H1 (cell line): ENCODE results near the gene PIP5K1C. TPM values are rescaled to one million over a fixed set of nuclear protein-coding genes. Genes with fewer than 3 reads are reported as not detected.

ENCODE experiments used
- KDM4A ChIP-seq: IDR thresholded peaks from one replicate; pipeline ENCODE4 v1.7.1; 2012; ENCODE audit warnings: low read depth, mild to moderate bottlenecking, moderate library complexity, low read length, inconsistent platforms; ENCODE audit not compliant: severe bottlenecking
- NRF1 ChIP-seq: IDR thresholded peaks from 2 replicates; pipeline ENCODE4 v1.6.1; 2011; ENCODE audit warnings: mild to moderate bottlenecking, low read depth, low read length, improper control_type of control experiment
- SAP30 ChIP-seq: fragments of 300-600 bp; sonication (generic); IDR thresholded peaks from 2 replicates; pipeline ENCODE4 v1.7.1; 2012; ENCODE audit warnings: low read length, moderate library complexity, mild to moderate bottlenecking, inconsistent platforms; ENCODE audit not compliant: insufficient read depth, insufficient replicate concordance
- polyA plus RNA-seq, 7 experiments: library from polyadenylated mRNA; depleted of rRNA in 3 of 7; stranded (reverse) in 5 of 7; unstranded in 2 of 7; fragments of >200 nt in 5 of 7; fragments of 200-250 nt in 2 of 7; gene quantifications; 1 replicate in 5 of 7; 2 replicates in 1 of 7; 4 replicates in 1 of 7; pipeline versions ENCODE4 v1.2.1 to v1.2.3, GENCODE V29; 2011 to 2013; ENCODE audit warnings: missing spikeins in 2 of 7, mixed read lengths in 2 of 7
- total RNA-seq: library from RNA; stranded (reverse); fragmentation: NEBNext Ultra II Directional; extraction: Animal tissue kit (Norgen Biotek cat#: 25700); gene quantifications from 2 replicates; pipeline ENCODE4 v1.2.1, GENCODE V29; 2021
- TF ChIP-seq, protein P1 (sequence below): fragments of 300-600 bp; sonication (generic); IDR thresholded peaks from 2 replicates; pipeline ENCODE4 v1.7.1; 2012; ENCODE audit warnings: low read length, moderate library complexity, mild to moderate bottlenecking, inconsistent platforms; ENCODE audit not compliant: insufficient replicate concordance
- TF ChIP-seq, protein P2 (sequence below): IDR thresholded peaks from 2 replicates; pipeline ENCODE4 v1.6.1; 2011; ENCODE audit warnings: low read length, improper control_type of control experiment
- TF ChIP-seq, protein P3 (sequence below): IDR thresholded peaks from 2 replicates; pipeline ENCODE4 v1.6.1; 2012; ENCODE audit warnings: inconsistent platforms

Gene PIP5K1C
- total and polyA plus RNA-seq, 2 of the 8 experiments (the other 6 are each of a cell fraction or from before 2014, with no cell fraction given) = 10.6 to 32.9 TPM

DNA sequence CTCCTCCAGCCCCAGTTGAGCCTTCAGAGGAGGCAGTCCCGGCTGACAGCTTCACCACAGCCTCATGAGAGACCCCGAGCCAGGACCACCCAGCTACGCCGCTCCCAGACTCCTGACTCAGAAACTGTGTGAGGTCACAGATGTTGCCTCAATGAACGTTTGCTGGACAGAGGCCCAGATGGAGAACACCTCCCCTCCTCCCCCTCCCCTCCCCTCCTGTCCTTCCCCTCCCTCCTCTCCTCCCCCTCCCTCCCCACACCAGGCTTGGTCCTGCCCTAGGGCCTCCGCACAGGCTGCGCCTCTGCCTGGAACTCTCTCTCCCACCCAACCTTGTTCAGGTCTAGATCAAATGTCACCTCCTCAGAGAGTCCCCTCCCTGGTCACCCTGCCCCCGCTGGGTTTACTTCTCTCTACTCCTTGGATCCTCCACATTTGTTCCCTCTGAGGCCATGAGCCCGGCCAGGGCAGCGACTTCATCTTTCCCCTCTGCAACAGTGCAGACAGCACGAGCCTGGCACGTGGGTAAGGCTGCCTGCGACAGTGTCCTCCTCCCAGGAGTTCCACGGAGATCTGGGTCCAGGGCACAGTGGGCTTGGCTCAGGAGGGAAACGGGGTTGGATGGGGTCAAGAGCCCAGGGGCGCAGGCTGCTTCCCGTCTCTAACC, 17.4 kb downstream of the PIP5K1C start (continued):
- TF ChIP-seq SAP30 = no peak
- TF ChIP-seq NRF1 = no peak
- TF ChIP-seq, protein P1, sequence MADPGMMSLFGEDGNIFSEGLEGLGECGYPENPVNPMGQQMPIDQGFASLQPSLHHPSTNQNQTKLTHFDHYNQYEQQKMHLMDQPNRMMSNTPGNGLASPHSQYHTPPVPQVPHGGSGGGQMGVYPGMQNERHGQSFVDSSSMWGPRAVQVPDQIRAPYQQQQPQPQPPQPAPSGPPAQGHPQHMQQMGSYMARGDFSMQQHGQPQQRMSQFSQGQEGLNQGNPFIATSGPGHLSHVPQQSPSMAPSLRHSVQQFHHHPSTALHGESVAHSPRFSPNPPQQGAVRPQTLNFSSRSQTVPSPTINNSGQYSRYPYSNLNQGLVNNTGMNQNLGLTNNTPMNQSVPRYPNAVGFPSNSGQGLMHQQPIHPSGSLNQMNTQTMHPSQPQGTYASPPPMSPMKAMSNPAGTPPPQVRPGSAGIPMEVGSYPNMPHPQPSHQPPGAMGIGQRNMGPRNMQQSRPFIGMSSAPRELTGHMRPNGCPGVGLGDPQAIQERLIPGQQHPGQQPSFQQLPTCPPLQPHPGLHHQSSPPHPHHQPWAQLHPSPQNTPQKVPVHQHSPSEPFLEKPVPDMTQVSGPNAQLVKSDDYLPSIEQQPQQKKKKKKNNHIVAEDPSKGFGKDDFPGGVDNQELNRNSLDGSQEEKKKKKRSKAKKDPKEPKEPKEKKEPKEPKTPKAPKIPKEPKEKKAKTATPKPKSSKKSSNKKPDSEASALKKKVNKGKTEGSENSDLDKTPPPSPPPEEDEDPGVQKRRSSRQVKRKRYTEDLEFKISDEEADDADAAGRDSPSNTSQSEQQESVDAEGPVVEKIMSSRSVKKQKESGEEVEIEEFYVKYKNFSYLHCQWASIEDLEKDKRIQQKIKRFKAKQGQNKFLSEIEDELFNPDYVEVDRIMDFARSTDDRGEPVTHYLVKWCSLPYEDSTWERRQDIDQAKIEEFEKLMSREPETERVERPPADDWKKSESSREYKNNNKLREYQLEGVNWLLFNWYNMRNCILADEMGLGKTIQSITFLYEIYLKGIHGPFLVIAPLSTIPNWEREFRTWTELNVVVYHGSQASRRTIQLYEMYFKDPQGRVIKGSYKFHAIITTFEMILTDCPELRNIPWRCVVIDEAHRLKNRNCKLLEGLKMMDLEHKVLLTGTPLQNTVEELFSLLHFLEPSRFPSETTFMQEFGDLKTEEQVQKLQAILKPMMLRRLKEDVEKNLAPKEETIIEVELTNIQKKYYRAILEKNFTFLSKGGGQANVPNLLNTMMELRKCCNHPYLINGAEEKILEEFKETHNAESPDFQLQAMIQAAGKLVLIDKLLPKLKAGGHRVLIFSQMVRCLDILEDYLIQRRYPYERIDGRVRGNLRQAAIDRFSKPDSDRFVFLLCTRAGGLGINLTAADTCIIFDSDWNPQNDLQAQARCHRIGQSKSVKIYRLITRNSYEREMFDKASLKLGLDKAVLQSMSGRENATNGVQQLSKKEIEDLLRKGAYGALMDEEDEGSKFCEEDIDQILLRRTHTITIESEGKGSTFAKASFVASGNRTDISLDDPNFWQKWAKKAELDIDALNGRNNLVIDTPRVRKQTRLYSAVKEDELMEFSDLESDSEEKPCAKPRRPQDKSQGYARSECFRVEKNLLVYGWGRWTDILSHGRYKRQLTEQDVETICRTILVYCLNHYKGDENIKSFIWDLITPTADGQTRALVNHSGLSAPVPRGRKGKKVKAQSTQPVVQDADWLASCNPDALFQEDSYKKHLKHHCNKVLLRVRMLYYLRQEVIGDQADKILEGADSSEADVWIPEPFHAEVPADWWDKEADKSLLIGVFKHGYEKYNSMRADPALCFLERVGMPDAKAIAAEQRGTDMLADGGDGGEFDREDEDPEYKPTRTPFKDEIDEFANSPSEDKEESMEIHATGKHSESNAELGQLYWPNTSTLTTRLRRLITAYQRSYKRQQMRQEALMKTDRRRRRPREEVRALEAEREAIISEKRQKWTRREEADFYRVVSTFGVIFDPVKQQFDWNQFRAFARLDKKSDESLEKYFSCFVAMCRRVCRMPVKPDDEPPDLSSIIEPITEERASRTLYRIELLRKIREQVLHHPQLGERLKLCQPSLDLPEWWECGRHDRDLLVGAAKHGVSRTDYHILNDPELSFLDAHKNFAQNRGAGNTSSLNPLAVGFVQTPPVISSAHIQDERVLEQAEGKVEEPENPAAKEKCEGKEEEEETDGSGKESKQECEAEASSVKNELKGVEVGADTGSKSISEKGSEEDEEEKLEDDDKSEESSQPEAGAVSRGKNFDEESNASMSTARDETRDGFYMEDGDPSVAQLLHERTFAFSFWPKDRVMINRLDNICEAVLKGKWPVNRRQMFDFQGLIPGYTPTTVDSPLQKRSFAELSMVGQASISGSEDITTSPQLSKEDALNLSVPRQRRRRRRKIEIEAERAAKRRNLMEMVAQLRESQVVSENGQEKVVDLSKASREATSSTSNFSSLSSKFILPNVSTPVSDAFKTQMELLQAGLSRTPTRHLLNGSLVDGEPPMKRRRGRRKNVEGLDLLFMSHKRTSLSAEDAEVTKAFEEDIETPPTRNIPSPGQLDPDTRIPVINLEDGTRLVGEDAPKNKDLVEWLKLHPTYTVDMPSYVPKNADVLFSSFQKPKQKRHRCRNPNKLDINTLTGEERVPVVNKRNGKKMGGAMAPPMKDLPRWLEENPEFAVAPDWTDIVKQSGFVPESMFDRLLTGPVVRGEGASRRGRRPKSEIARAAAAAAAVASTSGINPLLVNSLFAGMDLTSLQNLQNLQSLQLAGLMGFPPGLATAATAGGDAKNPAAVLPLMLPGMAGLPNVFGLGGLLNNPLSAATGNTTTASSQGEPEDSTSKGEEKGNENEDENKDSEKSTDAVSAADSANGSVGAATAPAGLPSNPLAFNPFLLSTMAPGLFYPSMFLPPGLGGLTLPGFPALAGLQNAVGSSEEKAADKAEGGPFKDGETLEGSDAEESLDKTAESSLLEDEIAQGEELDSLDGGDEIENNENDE = no peak
- no peak for TF ChIP-seq KDM4A
- TF ChIP-seq, protein P2, sequence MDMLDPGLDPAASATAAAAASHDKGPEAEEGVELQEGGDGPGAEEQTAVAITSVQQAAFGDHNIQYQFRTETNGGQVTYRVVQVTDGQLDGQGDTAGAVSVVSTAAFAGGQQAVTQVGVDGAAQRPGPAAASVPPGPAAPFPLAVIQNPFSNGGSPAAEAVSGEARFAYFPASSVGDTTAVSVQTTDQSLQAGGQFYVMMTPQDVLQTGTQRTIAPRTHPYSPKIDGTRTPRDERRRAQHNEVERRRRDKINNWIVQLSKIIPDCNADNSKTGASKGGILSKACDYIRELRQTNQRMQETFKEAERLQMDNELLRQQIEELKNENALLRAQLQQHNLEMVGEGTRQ = no peak
- TF ChIP-seq, protein P3, sequence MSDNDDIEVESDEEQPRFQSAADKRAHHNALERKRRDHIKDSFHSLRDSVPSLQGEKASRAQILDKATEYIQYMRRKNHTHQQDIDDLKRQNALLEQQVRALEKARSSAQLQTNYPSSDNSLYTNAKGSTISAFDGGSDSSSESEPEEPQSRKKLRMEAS = no peak
